ENCODE data around the gene KIAA0319L. TPM values are rescaled to one million over a fixed set of nuclear protein-coding genes. Genes with fewer than 3 reads are reported as not detected.

The KIAA0319L gene
- total RNA-seq, 1 donor from 2014 or later, result 113 TPM

DNA sequence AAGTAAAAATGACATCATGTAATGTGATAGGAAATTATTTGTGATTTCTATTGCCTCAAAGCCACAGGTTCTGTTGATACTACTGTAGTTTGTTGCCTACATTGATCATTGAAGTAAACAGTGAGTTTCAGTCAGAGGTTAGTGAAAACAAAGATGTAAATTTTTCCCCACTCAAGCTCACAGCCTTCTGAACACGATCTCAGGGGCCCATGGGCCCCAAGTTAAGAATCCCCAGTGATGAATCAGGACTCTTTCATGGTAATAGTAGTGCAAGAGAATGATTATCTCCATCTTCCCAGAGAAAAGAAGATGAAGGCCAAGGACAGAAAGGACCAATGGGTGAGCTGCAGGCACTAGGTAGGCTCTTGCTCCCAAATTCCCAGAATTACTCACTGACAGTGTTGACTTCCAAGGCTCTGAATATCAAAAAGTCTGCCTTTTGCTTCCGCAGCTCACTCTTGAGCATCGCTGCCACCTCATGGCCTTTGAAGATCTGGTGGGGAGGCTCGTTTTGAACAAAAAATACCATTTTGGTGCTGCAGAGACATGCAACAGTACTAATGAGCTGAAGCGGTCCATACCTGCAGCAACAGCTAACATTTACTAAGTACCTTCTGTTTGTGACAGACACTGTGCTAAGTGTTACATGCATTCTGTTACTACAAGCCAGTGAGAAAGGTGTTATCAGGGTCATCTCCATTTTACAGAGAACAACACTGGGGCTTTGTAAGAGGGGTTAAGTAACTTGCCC, 113.3 kb downstream of the KIAA0319L start:
- no peak for DNase-seq (ENCODE audit: low read depth)

DNA sequence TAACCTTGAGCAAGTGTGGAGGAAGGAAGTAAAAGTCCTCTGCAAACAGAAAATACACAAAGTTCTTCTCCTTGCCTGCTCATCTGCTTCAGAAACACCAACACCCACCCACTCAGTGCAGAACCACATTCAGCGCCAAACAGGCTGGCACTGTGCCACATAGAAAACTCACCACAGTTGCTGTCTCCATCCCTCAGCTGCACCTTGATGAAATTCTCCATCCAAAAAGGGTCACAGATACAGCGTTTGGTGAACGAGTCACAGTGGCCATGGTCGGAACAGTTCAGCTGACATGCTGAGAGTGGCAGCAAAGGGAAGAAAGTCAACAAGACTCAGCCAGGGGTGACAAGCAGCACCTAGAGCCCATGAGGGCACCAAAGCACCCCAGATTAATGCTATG, 114.5 kb downstream of the KIAA0319L start:
- DNase-seq (ENCODE audit: low read depth), result no peak

DNA sequence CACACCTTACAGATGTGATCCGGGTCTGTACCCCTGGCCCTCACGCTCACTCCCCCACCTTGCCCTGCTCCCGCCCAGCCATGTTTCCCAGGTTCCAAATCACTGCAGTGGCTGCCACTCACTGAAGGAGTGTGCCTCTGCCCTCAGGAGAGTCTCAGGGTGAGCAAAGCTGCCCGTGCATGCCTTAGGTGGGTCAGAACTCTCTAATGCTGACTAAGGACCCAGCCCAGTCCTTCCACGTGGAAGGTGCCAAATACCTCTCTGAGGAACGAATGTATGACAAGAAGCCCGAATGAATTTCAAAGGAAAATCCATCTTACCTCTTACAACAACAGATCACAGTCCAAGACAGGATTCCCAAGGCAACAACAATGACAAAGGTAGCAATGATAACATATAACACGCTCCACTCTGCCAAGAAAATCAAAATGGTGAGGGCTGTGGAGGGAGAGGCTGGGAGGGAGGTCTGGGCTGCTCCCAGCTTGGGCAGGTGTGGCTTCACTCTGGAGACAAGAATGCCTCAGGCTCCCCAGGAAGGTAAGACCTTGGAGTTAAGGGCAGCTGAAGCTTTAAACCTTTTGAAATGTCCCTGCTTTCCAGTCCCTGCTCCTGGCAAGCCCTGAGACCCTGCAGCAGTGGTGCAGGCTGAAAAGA, 115.2 kb downstream of the KIAA0319L start:
- DNase-seq (ENCODE audit: low read depth), result no peak

DNA sequence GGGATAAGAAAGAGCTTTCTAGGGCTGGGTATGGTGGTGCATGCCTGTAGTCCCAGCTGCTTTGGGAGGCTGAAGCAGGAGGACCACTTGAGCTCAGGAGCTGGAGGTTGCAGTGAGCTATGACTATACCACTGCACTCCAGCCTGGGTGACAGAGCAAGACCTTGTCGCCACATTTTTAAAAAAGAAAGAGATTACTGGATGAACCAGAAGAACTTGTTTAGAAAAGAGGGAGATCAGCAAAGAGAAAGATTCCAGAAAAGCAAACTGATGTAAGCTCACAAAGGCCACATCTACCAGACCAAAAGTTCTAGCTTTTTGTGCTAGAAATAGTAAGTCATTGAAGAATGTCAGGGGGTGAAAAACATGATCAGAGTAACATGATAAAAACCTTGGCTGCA, 117.6 kb downstream of the KIAA0319L start:
- no peak for DNase-seq (ENCODE audit: low read depth)

DNA sequence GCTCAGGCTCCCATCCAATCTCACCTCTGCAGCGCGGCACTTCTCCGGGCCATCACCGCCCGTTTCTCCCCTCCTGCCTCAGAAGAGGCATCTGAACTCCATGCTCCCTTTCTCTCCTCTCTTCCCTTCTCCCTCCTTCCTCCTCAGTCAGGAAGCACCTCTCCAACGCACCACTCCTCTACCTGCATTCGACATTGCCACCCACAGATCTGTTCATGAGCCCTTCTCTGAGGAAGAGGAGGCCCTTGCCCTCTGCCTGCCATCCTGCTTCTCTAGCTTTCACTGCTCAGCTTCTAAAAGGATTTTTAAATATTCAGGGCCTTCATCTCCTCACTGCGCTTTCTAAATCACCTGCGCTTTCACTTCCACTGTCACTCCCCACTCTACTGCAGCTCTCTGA, 120.0 kb downstream of the KIAA0319L start:
- DNase-seq (ENCODE audit: low read depth), result no peak

DNA sequence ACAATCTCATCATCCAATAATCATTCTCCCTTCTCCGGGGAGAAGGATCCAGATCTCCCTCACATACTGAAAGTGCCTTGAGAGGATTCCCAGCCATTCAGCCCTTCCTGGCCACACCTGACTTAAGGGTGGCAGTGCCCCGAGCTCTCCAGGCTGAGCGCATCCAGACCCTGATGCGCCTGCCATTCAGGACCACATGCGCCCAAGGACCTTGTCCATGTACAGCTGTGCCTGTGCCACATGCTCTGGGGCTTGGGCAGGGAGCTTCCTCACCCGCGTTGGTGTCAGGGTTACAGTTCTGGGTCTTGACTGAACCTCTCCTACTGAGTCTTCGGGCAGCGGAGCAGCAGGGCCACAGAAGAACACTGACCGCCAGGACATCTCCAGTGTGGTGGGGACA, 121.1 kb downstream of the KIAA0319L start:
- DNase-seq (ENCODE audit: low read depth), result no peak

DNA sequence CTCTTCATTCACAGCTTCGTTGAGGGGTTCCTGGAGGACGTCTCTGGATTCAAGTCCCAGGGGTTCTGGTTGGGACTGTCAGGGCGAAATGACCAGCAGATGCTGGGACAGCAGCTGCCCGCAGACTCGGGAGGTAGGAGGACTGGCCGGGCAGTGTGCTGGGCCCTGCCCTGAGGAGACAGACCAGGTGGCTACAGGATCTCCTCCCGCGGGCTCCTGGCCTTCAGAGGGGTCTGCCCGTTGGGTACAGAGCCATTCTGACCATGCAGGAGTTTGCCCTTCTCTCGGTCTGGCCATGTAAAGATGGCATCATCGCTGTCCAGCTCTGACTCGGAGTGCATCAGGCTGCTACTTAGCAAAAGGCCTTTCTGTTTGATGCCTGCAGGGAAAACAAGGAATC, 122.5 kb downstream of the KIAA0319L start:
- DNase-seq (ENCODE audit: low read depth), result no peak

DNA sequence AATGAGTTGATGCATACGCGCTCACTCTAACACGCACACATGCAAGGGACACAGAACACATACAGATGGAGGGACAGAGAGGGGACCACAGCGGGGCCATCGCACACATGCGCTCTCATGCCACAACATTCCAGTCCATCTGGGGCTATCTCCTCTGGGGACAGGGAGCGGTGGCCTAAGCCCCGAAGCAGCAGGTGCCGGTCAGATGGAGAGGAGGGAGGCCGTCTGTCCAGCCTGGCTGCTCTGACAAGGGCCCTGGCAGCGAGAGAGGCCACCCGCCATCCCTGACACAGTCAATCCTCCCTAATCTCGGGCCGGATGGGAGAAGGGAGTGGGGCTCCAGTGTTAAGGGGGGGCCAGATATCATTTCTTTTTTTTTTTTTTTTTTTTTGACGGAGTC, 123.5 kb downstream of the KIAA0319L start:
- no peak for DNase-seq (ENCODE audit: low read depth)

DNA sequence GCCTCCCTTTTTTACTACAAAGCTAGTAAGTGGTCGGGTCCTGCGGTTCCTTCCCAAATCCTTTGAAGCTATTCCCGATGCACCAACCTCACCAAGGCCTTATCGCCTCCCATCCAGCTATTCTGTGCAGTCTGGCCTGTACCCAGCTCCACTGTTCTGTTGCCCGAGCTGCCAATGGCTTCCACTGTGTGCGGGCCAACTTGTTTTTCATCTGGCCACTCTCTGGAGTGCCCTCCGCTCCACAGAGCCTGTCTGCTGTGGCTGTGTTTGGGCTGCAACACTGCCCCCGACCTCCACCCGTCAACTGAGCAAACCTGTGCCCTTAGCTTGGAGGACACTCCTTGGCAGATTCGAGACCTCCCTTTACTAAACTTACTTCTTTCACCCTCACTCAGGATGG, 125.0 kb downstream of the KIAA0319L start:
- no peak for DNase-seq (ENCODE audit: low read depth)

DNA sequence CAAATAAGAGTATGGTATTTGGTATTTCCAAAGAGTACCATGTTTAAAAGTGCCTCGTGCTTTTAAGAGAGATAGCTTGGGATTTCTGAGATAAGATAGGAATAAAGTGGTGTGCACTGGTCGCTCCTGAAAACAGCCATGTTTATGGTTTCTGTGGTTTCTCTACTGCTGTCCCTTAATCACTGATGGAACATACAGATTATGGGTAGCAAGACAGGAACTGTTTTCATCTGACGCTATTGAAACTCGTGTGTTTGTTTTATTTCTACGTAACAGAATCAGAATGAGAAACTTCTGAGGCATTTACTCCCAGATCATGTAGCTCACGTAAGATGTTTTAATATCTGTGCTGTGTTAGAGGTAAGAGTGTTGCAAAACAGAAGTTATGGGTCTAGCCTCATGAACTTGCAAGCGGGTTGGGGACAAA, 126.0 kb downstream of the KIAA0319L start:
- DNase-seq (ENCODE audit: low read depth), result no peak

DNA sequence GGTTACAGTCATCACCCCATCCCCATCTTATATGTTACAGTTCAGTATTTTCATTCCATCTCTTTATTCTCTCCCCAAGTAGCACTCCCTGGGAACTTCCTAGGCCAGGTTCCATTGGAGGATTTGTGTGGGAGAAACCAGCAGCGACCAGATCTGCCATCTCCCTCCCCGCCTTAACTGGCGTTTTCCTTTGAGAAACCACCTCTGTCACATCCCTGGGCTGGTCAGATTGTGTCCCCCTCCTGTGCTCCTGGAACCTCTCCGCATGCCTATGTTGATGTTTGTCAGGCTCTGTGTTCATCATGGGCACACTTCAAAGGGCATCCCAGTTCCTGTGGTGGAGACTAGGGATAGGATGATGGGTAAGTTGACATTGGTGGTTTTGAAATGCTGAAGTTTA, 126.4 kb downstream of the KIAA0319L start:
- no peak for DNase-seq (ENCODE audit: low read depth)

DNA sequence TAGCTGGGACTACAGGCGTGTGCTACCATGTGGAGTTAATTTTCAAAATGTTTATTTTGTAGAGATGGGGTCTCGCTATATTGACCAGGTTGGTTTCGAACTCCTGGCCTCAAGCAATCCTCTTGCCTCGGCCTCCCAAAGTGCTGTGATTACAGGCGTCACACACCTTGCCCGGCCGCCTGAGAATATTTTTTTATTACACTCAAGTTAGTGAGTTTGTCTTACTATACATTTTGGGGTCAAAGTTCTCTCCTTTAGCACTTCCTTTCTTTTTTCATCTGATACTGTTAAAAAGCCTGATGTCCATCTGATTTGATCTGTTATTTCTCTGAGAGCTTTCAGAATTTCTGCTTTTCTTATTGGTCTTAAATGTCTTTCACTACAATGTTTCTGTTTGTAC, 128.8 kb downstream of the KIAA0319L start:
- DNase-seq (ENCODE audit: low read depth), result no peak

DNA sequence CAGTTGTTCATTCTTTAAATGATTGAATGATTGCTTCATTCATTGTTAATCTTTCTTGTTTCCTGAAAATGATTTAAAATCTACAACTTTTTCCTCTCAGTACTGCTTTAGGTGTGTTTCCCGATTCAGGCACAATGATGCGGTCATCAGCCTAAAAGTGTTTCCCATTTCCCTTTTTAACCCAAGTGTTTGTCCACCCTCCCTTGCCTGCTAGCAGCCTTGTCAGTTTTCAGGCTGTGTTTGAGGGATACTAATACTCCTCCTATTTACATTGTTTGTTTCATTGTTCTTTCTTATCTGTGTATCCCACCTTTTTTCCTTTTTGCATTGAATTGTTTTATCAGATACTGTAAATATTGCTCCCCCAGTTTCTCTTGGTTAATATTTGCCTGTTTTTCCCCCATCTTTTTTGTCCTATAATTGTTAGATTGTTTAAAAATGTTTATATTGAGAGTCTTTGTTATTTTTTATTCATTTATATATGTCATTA, 131.1 kb downstream of the KIAA0319L start:
- DNase-seq (ENCODE audit: low read depth), result no peak

DNA sequence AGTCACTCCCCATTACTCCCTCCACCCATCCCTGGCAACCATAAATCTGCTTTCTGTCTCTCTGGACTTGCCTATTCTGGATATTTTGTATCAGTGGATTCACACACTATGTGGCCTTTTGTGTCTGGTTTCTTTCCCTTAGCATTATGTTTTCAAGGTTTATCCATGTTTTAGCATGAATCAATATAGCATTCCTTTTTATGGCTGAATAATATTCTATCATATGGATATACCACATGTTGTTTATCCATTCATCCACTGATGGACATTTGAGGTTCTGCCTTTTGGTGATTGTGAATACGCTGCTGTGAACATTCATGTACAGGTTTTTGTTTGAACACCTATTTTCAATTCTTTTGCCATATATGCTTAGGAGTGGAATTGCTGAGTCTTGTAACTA, 148.3 kb downstream of the KIAA0319L start:
- no peak for DNase-seq (ENCODE audit: low read depth)

DNA sequence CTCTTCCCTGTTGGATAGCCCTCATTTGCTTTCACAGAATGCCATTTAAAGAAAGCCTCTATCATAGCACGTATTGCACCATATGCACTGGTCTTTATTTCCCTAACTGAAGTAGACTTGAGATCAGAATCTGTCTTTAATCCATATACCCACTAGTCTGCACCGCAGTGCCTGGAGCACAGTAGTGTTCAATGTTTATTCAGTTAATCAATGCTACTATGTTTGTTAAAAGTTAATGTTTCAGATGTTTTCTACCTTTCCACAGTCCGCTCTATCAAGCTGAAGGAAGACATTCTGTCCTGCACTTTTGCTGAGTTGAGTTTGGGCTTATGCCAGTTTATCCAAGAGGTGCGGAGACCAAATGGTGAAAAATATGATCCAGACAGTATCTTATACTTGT, 149.5 kb downstream of the KIAA0319L start:
- DNase-seq (ENCODE audit: low read depth), result no peak

DNA sequence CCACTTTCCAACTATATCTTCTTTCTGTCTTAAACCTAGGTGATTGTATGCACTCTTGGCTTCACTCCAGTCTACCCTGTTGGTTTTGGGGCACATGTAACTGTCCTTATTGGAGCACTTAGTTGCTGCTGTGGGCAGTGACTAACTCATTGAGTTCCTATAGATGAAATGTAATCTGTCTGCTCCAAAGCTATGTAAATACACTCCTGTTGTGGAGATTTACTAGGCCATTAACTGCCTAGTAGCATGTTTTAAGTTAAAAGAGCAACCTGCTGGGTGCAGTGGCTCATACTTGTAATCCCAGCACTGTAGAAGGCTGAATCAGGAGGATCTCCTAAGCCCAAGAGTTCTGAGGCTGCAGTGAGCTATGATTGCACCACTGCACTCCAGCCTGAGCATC, 151.1 kb downstream of the KIAA0319L start:
- no peak for DNase-seq (ENCODE audit: low read depth)

DNA sequence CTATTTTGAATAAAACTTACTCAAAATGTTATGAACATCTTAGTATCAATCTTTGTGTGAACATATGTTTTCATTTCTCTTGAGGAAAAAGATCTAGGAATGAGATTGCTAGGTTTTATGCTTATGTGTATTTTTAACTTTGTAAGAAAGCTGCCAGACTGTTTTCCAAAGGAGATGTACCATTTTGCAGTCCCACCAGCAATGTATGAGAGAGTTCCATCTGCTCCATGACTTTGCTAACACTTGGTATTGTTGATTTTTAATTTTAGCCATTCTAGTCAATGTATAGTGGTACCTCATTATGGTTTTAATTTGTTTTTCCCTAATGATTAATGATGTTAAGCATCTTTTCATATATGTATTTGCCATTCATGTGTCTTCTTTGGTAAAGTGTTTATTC, 156.2 kb downstream of the KIAA0319L start:
- DNase-seq (ENCODE audit: low read depth), result no peak

DNA sequence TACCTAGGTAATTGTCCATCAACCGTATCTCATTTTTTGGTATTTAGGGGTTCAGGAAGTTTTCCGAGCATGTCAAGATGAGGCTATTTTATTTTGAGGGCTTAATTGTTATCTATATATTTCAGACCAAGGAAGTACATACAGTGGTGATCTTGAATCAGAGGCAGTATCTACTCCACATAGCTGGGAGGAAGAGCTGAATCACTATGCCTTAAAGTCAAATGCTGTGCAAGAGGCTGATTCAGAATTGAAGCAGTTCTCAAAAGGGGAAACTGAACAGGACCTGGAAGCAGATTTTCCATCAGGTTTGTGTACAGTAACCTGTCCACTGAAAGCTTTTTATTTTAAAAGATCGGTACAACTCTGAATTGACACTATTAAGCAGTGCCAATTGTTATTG, 158.5 kb downstream of the KIAA0319L start:
- no peak for DNase-seq (ENCODE audit: low read depth)

DNA sequence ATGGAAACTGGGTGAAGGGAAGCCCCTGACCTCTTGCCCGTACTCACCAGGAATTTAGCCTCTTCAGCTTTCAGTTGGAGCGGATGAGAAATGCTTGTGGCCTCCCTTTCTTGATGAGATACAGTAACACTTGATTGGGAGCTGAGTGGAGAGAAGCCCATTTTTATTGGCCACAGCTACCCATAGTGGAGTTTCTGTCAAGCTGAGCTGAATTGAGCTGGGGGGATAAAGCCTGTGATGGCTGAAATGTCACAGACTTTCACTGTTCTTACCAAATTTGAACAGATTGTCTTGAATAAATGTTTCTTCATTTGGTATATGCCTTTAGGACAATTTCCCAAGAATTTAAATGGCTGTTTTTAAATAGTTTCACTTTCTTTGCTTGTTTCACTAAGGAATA, 162.8 kb downstream of the KIAA0319L start:
- no peak for DNase-seq (ENCODE audit: low read depth)

DNA sequence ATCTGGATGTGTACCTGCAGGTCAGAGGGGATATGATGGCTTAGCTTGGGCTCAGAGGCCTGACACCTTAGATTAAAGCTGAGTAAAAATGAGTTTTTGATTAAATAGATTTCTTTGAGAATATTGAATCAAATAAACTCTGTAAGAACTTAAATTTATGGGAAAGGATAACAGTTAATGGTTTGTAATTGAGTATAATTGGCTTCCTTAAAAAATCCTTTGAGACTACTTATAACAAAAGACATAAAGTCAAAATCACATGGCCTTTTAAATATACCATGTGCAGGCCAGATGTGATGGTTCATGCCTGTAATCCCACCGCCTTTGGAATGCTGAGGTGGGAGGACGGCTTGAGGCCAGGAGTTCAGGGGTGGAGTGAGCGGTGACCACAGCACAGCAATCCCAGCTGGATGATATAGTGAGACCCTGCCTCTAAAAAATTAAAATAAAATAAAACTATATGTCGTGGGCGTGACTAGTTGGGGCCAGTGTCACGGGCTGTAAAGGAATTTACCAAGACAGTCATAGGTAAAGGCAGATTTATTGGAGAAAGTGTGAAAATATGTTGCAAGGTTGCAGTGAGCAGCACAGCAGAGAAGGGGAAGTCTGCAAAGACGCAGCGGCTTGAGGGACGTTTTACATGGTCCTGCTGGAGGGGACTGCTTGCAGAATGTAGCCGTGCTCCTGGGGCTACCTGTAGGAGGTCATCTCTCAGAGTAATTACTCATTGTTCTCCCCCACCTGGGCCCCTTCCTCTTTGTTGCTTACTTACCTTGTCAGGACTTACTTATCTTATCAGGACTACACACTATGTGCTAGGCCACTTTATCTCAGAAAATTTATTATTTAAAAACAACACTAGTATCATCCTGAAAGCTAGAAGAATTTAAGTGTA, 166.4 kb downstream of the KIAA0319L start:
- DNase-seq (ENCODE audit: low read depth), result no peak

DNA sequence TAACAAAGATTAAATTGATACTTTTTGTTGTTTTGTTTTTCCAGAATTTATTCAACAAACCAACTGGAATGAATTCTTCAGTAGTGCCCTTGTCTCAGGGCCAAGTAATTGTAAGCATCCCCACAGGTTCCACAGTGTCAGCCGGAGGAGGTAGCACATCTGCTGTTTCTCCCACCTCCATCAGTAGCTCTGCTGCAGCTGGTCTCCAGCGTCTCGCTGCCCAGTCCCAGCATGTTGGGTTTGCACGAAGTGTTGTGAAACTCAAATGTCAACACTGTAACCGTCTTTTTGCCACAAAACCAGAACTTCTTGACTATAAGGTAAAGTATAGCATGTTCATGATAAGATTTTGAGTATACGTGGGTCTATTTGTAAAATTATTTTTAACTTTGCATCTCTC, 170.2 kb downstream of the KIAA0319L start:
- DNase-seq (ENCODE audit: low read depth), result no peak

DNA sequence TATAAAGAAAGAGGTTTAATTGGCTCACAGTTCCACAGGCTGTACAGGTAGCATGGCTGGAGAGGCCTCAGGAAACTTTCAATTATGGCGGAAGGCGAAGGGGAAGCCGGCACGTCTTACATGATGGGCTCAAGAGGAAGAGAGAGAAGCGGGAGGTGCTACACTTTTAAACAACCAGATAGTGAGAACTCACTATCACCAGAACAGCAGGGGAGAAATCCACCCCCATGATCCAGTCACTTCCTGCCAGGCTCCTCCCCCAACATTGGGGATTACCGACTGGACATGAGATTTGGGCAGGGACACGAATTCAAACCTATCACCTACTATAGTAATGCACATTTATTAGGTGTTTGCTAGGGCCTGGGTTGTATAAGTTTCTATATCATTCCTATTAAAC, 170.9 kb downstream of the KIAA0319L start:
- DNase-seq (ENCODE audit: low read depth), result no peak
